Gastrocnemius medialis (tissue), 4 donors: Measurements from ENCODE around the gene CCL19. TPM values are rescaled to one million over a fixed set of nuclear protein-coding genes. Genes with fewer than 3 reads are reported as not detected.
"Not testable (repeated sequence)": the region's sequence is repeated elsewhere in the genome, so short reads cannot be mapped to it uniquely, and the experiment has no call there.

Experiments
- ATAC-seq, 2 donors: fragments of 150-250 bp; one replicate each; pipeline ENCODE4 v1.9.1; 2016
- DNase-seq, 2 donors: peaks; one replicate each; pipeline ENCODE4 v3.0.0-alpha.2; 2019
- H3K27ac ChIP-seq, 4 donors: fragments of 200-600 bp; sonication (generic); 1 replicate in 1 of 4; 2 replicates in 3 of 4; pipeline ENCODE4 v1.5.1; 2016 to 2018; ENCODE audit warnings: mild to moderate bottlenecking in 2 of 4, moderate library complexity in 1 of 4
- H3K27me3 ChIP-seq, 3 donors: fragments of 200-600 bp; sonication (generic) in 2 of 3; 1 replicate in 1 of 3; 2 replicates in 2 of 3; pipeline versions ENCODE4 v1.5.1 to v1.6.0; 2016 to 2019; ENCODE audit warnings: mild to moderate bottlenecking in 1 of 3, moderate library complexity in 1 of 3
- H3K36me3 ChIP-seq, 2 donors: fragments of 200-600 bp; sonication (generic) in 1 of 2; one replicate each; pipeline ENCODE4 v1.5.1; 2017 to 2018
- H3K4me1 ChIP-seq, 2 donors: fragments of 200-600 bp; sonication (generic) in 1 of 2; one replicate each; pipeline ENCODE4 v1.5.1; 2016 to 2017; ENCODE audit warnings: mild to moderate bottlenecking in 2 of 2
- H3K4me3 ChIP-seq, 4 donors: fragments of 200-600 bp; sonication (generic) in 3 of 4; 1 replicate in 1 of 4; 2 replicates in 3 of 4; pipeline ENCODE4 v1.5.1; 2016 to 2019; ENCODE audit warnings: mild to moderate bottlenecking in 2 of 4
- H3K9me3 ChIP-seq, 3 donors: fragments of 200-600 bp; sonication (generic) in 2 of 3; 1 replicate in 1 of 3; 2 replicates in 2 of 3; pipeline ENCODE4 v1.5.1; 2016 to 2019
- POLR2A ChIP-seq, 2 donors: fragments of 450-650 bp; IDR thresholded peaks; one replicate each; pipeline ENCODE4 v1.6.1; 2017; ENCODE audit warnings: antibody characterized with exemption in 2 of 2, mild to moderate bottlenecking in 2 of 2, moderate library complexity in 2 of 2
- in situ Hi-C, 4 donors: fragments of 200-750 bp; cut with MboI; loops; one replicate each; pipeline versions ENCODE4 v1.15.0 to v1.8.0; 2017; ENCODE audit warnings: low sequenced_read_pairs in 4 of 4
- intact Hi-C: fragments of 100-400 bp; cut with DNase I; formaldehyde crosslinking; loops from one replicate; pipeline ENCODE4 v1.15.1; 2023; ENCODE audit warnings: low total_unique reads
- total RNA-seq, 4 donors: library from RNA; depleted of rRNA; stranded (reverse); fragments of >200 nt; gene quantifications; one replicate each; pipeline versions ENCODE4 v1.1.0 to v1.2.3, GENCODE V29; 2016
- TF ChIP-seq, protein P1 (sequence below), 5 experiments: fragments of 450-650 bp in 3 of 5; fragments of 200-600 bp in 2 of 5; sonication (generic) in 2 of 5; IDR thresholded peaks in 4 of 5; conservative IDR thresholded peaks in 1 of 5; 1 replicate in 4 of 5; 2 replicates in 1 of 5; pipeline ENCODE4 v1.5.1; 2016 to 2019; ENCODE audit warnings: antibody characterized with exemption in 5 of 5, mild to moderate bottlenecking in 3 of 5, moderate library complexity in 3 of 5

Gene CCL19
- total RNA-seq, 4 donors from 2014 or later, result not detected

DNA sequence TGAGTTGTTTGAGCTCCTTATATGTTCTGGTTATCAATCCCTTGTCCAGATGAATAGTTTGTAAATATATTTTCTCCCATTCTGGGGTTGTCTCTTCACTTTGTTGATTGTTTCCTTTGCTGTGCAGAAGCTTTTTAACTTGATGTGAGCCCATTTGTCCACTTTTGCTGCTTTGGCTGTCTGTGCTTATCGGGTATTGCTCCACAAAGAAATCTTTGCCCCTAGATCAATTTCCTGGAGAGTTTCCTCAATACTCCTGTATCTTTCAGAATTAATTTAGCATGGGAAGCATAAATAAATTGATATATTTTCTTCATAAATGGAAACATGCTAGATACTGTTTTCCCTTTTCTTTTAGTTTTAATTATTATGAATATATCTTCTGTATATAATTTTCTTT lies 41.4 kb upstream of the CCL19 start:
- Histone ChIP-seq H3K27ac (no peak overlapping the region), H3K27me3 (no peaks in the 10 kb centered on the region), H3K4me1 (no peaks in the 10 kb centered on the region), H3K4me3 (no peak overlapping the region), H3K36me3 (no peaks in the 10 kb centered on the region), H3K9me3 (no peaks in the 10 kb centered on the region)
- ATAC-seq (no peak), DNase-seq (no peak)
- in situ Hi-C loops, result no loop called here
- no peak for TF ChIP-seq POLR2A (IDR thresholded peaks at IDR 0.05)
- TF ChIP-seq, protein P1, sequence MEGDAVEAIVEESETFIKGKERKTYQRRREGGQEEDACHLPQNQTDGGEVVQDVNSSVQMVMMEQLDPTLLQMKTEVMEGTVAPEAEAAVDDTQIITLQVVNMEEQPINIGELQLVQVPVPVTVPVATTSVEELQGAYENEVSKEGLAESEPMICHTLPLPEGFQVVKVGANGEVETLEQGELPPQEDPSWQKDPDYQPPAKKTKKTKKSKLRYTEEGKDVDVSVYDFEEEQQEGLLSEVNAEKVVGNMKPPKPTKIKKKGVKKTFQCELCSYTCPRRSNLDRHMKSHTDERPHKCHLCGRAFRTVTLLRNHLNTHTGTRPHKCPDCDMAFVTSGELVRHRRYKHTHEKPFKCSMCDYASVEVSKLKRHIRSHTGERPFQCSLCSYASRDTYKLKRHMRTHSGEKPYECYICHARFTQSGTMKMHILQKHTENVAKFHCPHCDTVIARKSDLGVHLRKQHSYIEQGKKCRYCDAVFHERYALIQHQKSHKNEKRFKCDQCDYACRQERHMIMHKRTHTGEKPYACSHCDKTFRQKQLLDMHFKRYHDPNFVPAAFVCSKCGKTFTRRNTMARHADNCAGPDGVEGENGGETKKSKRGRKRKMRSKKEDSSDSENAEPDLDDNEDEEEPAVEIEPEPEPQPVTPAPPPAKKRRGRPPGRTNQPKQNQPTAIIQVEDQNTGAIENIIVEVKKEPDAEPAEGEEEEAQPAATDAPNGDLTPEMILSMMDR (IDR thresholded peaks at IDR 0.05 in 4 of 5, conservative IDR thresholded peaks at IDR 0.05 in 1 of 5), result no peak
- intact Hi-C loops, result no loop called here

DNA sequence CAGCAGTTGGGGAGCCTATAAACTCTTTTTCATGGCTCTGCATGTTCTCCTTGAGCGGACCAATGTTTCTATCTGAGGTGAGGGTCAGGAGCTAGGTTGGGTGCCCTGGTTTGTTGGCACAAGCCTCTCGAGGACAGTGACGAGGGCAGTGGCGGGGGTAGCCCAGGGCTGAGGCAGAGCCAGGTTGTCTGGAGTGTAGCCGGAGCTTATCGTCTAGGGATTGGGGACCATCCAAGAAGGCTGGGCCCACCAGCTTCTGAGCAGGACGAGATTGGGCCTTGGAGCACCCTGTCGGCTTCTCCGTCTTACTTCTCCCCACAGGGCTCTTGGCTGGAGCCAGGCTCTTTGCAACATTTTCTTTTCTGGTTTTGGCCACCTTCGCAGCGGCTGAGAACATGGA lies 32.1 kb upstream of the CCL19 start:
- Histone ChIP-seq H3K27me3 (no peaks in the 10 kb centered on the region), H3K4me1 (no peaks in the 10 kb centered on the region), H3K36me3 (no peaks in the 10 kb centered on the region), H3K4me3 (no peak overlapping the region), H3K27ac (no peak overlapping the region), H3K9me3 (no peaks in the 10 kb centered on the region)
- DNase-seq (no peak), ATAC-seq (no peak)
- in situ Hi-C loops, result no loop called here
- TF ChIP-seq, protein P1 (IDR thresholded peaks at IDR 0.05 in 4 of 5, conservative IDR thresholded peaks at IDR 0.05 in 1 of 5), result no peak
- no peak for TF ChIP-seq POLR2A (IDR thresholded peaks at IDR 0.05)
- intact Hi-C loops, result no loop called here

DNA sequence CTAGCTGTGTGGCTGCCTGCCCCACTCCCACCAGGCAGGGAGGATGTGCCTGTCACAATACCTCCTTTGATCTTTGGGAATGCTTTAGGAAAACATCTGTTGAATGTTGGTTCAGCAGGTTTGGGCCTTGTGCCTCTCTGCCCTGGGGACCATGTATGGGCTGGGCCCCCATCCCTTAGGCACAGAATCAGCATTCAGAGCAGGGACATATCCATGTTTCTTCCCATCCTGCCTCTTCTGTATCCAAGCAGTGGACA lies 28.6 kb upstream of the CCL19 start:
- H3K36me3 ChIP-seq, ATAC-seq, in situ Hi-C loops, H3K9me3 ChIP-seq, H3K4me3 ChIP-seq, DNase-seq, H3K4me1 ChIP-seq, H3K27ac ChIP-seq, H3K27me3 ChIP-seq, intact Hi-C loops: not testable (repeated sequence)

DNA sequence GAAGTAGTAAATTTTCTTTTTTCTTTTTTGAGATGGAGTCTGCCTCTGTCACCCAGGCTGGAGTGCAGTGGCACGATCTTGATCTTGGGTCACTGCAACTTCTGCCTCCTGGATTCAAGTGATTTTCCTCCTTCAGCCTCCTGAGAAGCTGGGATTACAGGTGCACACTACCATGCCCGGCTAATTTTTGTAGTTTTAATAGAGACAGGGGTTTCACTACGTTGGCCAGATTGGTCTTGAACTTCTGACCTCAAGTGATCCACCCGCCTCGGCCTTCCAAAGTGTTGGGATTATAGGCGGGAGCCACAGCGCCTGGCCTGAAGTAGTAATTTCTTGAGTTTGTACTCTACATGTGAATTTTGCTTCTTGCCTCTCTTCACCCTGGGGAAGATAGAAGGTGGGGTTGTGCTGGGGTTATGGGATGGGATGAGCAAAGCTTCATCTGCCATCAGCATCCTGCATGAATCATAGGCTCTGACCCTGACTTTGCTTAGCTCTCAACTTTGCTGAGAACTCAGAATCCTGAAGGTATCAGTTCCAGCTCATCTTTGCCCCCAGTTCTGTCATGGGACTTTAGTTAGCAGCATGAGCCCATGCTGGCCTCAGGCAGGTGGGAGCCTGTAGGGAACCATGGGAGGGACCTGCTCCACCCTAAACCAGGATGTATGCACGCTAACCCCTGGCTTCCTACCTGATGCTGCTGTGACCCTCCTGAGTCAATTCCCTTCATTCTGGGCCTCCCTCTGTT lies 28.1 kb upstream of the CCL19 start:
- Histone ChIP-seq H3K27ac (no peak overlapping the region), H3K9me3 (no peaks in the 10 kb centered on the region), H3K36me3 (no peaks in the 10 kb centered on the region), H3K4me1 (peaks cover 4 to 9% of the 10 kb centered on the region in 2 donors), H3K27me3 (no peaks in the 10 kb centered on the region), H3K4me3 (no peak overlapping the region)
- ATAC-seq (no peak), DNase-seq (no peak)
- no peak for TF ChIP-seq POLR2A (IDR thresholded peaks at IDR 0.05)
- TF ChIP-seq, protein P1 (IDR thresholded peaks at IDR 0.05 in 4 of 5, conservative IDR thresholded peaks at IDR 0.05 in 1 of 5), result no peak
- intact Hi-C loops, result no loop called here
- in situ Hi-C loops, result no loop called here

DNA sequence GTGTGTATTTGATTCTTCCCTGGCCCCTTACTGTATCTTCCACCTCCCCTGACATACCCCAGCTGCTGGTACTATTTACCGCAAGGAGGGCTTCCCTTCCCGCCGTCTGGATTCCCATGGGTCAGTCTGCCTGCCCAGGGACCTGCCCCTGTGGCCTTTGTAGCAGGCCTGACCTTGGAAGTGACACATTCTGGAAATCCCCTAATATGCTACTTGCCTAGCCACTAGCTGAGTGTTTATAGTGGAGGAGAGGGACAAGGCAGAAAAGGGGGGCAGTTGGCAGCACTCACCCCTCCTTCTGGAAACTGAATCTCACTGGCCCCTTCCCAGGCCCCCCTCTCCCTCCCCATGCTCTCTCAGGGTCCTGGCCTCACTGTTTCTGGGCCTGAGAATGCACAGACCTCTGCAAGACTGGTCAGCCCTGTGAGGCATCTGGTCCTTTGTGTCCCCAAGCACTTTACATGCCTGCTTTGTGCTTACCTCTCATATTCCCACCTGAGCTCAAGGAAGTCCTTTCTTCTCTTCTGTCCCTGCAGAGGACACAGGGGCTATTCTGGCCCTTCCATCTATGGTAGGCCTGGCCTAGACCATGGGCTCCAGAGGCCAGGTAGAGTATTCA lies 27.0 kb upstream of the CCL19 start:
- in situ Hi-C loops (no loop called here), intact Hi-C loops (no loop called here)
- no peak overlapping the region for H3K27ac ChIP-seq
- no peaks in the 10 kb centered on the region for H3K9me3 ChIP-seq
- no peaks in the 10 kb centered on the region for H3K27me3 ChIP-seq
- no peak for DNase-seq
- H3K4me3 ChIP-seq, result no peak overlapping the region
- ATAC-seq, result no peak
- peaks cover 9 to 15% of the 10 kb centered on the region in 2 donors for H3K4me1 ChIP-seq
- no peaks in the 10 kb centered on the region for H3K36me3 ChIP-seq
- no peak for TF ChIP-seq POLR2A (IDR thresholded peaks at IDR 0.05)
- TF ChIP-seq, protein P1 (IDR thresholded peaks at IDR 0.05 in 4 of 5, conservative IDR thresholded peaks at IDR 0.05 in 1 of 5), result no peak
